ENCODE measurements around the gene KRT7.

DNA sequence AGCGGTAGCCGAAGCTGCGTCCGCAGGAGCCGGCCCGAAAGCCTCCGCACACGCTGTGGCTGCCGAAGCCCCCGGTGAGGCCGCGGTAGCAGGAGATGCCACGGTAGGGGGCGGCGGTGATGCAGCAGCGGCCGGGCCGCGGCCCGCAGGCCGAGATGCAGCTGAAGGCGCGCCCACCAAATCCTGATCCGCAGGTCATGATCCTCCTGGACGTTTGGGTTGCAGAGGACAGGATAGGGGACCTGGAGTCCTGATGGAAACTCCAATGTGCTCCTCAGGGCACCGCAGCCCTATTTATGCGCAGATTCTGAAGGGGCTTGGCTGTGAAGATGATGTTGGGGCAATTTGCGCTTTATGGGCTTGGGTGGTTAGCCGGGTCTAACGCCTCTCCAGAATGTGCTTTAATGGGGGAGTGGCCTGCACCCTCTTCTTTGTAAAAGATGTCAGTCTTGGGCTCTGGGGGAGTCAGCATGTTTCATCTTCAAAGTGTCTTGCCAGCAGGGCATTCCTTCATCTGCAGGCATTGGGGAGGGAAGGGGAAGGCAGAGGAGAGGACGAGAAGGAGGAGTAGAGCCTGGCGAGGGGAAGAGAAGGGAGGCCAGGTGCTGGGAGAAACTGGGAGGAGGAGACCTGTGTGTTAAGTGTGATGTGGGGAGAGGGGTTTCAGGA lies 58.4 kb downstream of the KRT7 start, which contains the start of gene KRT81:
- no peak for TF ChIP-seq TAF1 (conservative IDR thresholded peaks at IDR 0.05)
- TF ChIP-seq, protein P1, sequence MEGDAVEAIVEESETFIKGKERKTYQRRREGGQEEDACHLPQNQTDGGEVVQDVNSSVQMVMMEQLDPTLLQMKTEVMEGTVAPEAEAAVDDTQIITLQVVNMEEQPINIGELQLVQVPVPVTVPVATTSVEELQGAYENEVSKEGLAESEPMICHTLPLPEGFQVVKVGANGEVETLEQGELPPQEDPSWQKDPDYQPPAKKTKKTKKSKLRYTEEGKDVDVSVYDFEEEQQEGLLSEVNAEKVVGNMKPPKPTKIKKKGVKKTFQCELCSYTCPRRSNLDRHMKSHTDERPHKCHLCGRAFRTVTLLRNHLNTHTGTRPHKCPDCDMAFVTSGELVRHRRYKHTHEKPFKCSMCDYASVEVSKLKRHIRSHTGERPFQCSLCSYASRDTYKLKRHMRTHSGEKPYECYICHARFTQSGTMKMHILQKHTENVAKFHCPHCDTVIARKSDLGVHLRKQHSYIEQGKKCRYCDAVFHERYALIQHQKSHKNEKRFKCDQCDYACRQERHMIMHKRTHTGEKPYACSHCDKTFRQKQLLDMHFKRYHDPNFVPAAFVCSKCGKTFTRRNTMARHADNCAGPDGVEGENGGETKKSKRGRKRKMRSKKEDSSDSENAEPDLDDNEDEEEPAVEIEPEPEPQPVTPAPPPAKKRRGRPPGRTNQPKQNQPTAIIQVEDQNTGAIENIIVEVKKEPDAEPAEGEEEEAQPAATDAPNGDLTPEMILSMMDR (IDR thresholded peaks at IDR 0.05; ENCODE audit: low read depth, low read length, missing input control) = no peak
- TF ChIP-seq EGR1 (IDR thresholded peaks at IDR 0.05; ENCODE audit: low read depth in 2 of 2) = no peak
- TF ChIP-seq YY1 (IDR thresholded peaks at IDR 0.05) = no peak
- no peak for TF ChIP-seq SP1 (IDR thresholded peaks at IDR 0.05)

All from liver (tissue), 3 donors.